PC-3 (cell line): ENCODE measurements around the gene SNTB2.

ENCODE experiments used
- CTCF ChIP-seq: fragments of 300-600 bp; sonication (generic); conservative IDR thresholded peaks from 2 replicates; pipeline ENCODE4 v1.5.1; 2017; ENCODE audit warnings: antibody characterized with exemption, low read depth, mild to moderate bottlenecking, low read length
- EZH2phosphoT487 ChIP-seq: fragments of 300-600 bp; sonication (generic); IDR thresholded peaks from 2 replicates; pipeline ENCODE4 v1.6.1; 2018; ENCODE audit warnings: mild to moderate bottlenecking, antibody characterized with exemption, low read length, borderline replicate concordance

- TF ChIP-seq CTCF (no peak), EZH2phosphoT487 (no peak)
Observed at GRCh38 chr16:69324013-69324531, 137.1 kb downstream of the SNTB2 start.
